Endothelial cell of umbilical vein (primary cell): ENCODE results near the gene SLC6A19.

ENCODE experiments used
- TF ChIP-seq, protein P1 (sequence below): IDR thresholded peaks from 2 replicates; pipeline ENCODE4 v1.6.1; 2011; ENCODE audit not compliant: insufficient read depth, insufficient read length
- TF ChIP-seq, protein P2 (sequence below), 2 donors: IDR thresholded peaks; 1 replicate in 1 of 2; 2 replicates in 1 of 2; pipeline ENCODE4 v1.5.1; 2011; ENCODE audit warnings: low read length in 2 of 2, mild to moderate bottlenecking in 2 of 2, moderate library complexity in 2 of 2, control low read depth in 1 of 2, inconsistent platforms in 1 of 2, low read depth in 1 of 2; ENCODE audit not compliant: insufficient read depth in 1 of 2; ENCODE audit errors: extremely low read depth in 1 of 2

DNA sequence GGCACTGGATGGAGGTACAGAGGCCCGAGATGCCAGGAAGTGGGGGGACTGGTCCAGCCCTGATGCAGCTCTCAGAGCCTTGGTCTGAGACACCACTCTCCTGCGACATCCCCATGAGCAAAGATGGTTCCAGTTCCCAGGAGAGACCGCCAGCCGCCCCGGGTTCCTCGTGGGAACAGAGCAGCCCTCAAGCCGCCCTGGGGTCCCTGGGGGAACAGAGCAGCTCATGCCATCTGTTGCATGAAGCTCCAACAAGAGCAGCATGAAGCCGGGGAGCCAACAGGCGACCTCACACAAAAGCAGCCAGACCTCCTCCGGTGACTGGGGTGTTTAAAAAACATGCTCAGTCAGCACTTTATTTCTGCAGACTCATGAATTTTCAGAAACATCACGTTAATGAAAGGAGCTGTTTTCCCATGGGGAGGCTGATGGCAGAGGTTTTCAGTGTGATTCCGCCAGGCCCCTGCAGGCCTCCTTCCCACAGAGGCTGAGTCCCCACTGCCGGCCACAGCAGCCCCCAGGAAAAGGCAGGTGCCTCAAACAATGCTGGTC, 30.0 kb downstream of the SLC6A19 start:
- TF ChIP-seq, protein P1, sequence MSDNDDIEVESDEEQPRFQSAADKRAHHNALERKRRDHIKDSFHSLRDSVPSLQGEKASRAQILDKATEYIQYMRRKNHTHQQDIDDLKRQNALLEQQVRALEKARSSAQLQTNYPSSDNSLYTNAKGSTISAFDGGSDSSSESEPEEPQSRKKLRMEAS: no peak
- TF ChIP-seq, protein P2, sequence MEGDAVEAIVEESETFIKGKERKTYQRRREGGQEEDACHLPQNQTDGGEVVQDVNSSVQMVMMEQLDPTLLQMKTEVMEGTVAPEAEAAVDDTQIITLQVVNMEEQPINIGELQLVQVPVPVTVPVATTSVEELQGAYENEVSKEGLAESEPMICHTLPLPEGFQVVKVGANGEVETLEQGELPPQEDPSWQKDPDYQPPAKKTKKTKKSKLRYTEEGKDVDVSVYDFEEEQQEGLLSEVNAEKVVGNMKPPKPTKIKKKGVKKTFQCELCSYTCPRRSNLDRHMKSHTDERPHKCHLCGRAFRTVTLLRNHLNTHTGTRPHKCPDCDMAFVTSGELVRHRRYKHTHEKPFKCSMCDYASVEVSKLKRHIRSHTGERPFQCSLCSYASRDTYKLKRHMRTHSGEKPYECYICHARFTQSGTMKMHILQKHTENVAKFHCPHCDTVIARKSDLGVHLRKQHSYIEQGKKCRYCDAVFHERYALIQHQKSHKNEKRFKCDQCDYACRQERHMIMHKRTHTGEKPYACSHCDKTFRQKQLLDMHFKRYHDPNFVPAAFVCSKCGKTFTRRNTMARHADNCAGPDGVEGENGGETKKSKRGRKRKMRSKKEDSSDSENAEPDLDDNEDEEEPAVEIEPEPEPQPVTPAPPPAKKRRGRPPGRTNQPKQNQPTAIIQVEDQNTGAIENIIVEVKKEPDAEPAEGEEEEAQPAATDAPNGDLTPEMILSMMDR (IDR thresholded peaks at IDR 0.05; ENCODE audit: extremely low read depth in 1 of 2, insufficient read depth in 1 of 2, low read depth in 1 of 2, low read length in 2 of 2): no peak
